ENCODE data around the gene TSHR. TPM values are rescaled to one million over a fixed set of nuclear protein-coding genes. Genes with fewer than 3 reads are reported as not detected.

Gene TSHR
- total and polyA plus RNA-seq, 2 of the 4 experiments (the other 2 are of a cell fraction), result not detected

DNA sequence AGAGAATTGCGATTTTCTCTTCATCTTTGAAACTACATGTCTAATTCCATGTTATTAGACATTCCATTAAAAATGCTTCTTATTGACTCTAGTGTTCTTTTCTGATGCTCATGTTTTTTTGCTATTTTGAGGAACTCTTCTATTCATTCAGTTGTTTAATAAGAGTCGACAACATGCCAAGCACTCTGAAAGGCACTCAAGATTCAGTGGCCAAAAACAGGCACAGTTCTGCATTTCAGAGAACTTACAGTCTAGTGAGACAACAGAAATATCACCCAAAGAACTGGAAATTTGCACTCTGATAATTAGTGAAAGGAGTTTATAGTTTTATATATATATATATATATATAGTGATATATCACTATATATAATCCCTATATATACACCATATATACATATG is 111.7 kb downstream of the TSHR start:
- no TSS peak for BruUV-seq (replicated peaks)
- Histone ChIP-seq H3K79me1 (ENCODE audit: low read depth in 1 of 2, low read length in 2 of 2) (no peaks in the 10 kb centered on the region), H3K9me3 (ENCODE audit: control insufficient read depth, insufficient read depth, low read length) (no peaks in the 10 kb centered on the region; the same call in 1 of the 2 replicates), H2BK120ac (ENCODE audit: low read depth, low read length) (no peak overlapping the region), H4K91ac (ENCODE audit: insufficient read depth, low read depth, low read length) (no peak overlapping the region), H3K18ac (ENCODE audit: low read depth, low read length) (no peak overlapping the region), H3K27ac (ENCODE audit: insufficient read depth, low read length) (no peak overlapping the region), H3K56ac (ENCODE audit: extremely low read depth, insufficient read depth, low read length) (no peak overlapping the region), H3K4ac (ENCODE audit: low read depth, low read length) (no peak overlapping the region), H2AK9ac (replicated peaks; ENCODE audit: low read depth, low read length, poor library complexity) (no peak overlapping the region), H3K9ac (ENCODE audit: low read depth, low read length) (no peak overlapping the region), H2AK5ac (ENCODE audit: low read depth, low read length) (no peak overlapping the region), H4K5ac (ENCODE audit: low read depth, low read length) (no peak overlapping the region), H3K4me3 (ENCODE audit: insufficient read depth, low read depth, low read length) (no peak overlapping the region), H2BK20ac (ENCODE audit: low read depth, low read length) (no peak overlapping the region), H4K8ac (ENCODE audit: low read depth in 2 of 2, low read length in 2 of 2) (no peak overlapping the region), H3K4me2 (ENCODE audit: low read depth, low read length) (no peak overlapping the region), H2AFZ (replicated peaks; ENCODE audit: low read length, poor library complexity) (no peak overlapping the region), H3K14ac (replicated peaks; ENCODE audit: low read depth, low read length) (no peak overlapping the region), H2BK15ac (ENCODE audit: low read depth, low read length) (no peak overlapping the region), H3K23ac (ENCODE audit: low read depth, low read length) (no peak overlapping the region), H3K27me3 (ENCODE audit: control insufficient read depth, insufficient read depth, low read length) (no peaks in the 10 kb centered on the region), H3K36me3 (ENCODE audit: control insufficient read depth, insufficient read depth, low read length) (no peaks in the 10 kb centered on the region), H2BK5ac (ENCODE audit: low read depth, low read length, poor library complexity, severe bottlenecking) (no peak overlapping the region), H3K9me1 (ENCODE audit: insufficient read depth, low read length) (no peaks in the 10 kb centered on the region), H4K20me1 (ENCODE audit: insufficient read depth, low read length) (no peaks in the 10 kb centered on the region), H3K4me1 (ENCODE audit: control insufficient read depth, insufficient read depth, low read length) (no peaks in the 10 kb centered on the region)
- intact Hi-C loops (cut with micrococcal nuclease) (no loop called here), in situ Hi-C loops (cut with MboI; ENCODE audit: low sequenced_read_pairs) (no loop called here), dilution Hi-C loops (cut with HindIII; ENCODE audit: low sequenced_read_pairs, unreplicated experiment) (no loop called here)
- ATAC-seq (ENCODE audit: low read depth) (no peak), DNase-seq (no peak)
- POLR2A ChIA-PET (ENCODE audit: unreplicated experiment), result no interaction called here
- WGBS, 2 experiments (ENCODE audit: extremely low coverage in 2 of 2, insufficient read length in 1 of 2), result no CpG with 5 or more reads among the region's 2 CpGs
- CTCF ChIA-PET, result no interaction called here
- TF ChIP-seq RCOR1 (IDR thresholded peaks at IDR 0.05; ENCODE audit: insufficient replicate concordance, low read length) (no peak), RFX5 (IDR thresholded peaks at IDR 0.05; ENCODE audit: low read depth, low read length) (no peak), NFE2L2 (IDR thresholded peaks at IDR 0.05; ENCODE audit: low read depth, low read length) (no peak), MAZ (IDR thresholded peaks at IDR 0.05; ENCODE audit: borderline replicate concordance, low read depth, low read length) (no peak), RAD21 (IDR thresholded peaks at IDR 0.05; ENCODE audit: low read length) (no peak), BHLHE40 (IDR thresholded peaks at IDR 0.05; ENCODE audit: low read depth, low read length) (no peak), ELK1 (IDR thresholded peaks at IDR 0.05; ENCODE audit: borderline replicate concordance, low read depth, low read length) (no peak), FOS (IDR thresholded peaks at IDR 0.05; ENCODE audit: low read depth, low read length) (no peak), SMC3 (IDR thresholded peaks at IDR 0.05; ENCODE audit: low read depth, low read length) (no peak)
